ENCODE data around the gene MAPK8.

The MAPK8 gene

DNA sequence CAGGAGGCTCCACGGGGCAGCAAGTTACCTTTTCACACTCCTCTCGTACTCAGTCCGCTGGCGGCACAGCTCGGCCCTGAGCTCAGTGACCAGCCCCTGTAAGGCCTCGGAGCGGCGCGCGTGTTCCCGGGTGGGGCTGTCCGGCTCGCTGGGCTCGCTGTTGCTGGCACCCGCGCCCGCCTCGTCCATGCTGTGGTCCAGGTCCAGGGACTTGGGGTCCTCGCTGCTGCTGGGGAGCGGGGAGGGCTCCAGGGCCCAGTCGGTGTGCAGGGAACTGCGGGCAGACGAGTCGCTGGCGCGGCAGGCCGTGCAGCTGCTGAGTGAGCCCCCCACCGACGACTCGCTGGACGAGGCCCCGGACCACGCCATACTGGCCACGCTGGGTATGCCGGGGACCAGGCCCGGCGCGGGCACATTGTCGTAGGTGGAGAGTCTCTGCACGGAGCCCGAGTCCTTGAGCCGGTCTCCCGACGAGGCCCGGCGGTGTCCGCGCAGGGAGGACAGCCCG lies 143.8 kb downstream of the MAPK8 start:
- no peak for DNase-seq (ENCODE audit: low read depth)

DNA sequence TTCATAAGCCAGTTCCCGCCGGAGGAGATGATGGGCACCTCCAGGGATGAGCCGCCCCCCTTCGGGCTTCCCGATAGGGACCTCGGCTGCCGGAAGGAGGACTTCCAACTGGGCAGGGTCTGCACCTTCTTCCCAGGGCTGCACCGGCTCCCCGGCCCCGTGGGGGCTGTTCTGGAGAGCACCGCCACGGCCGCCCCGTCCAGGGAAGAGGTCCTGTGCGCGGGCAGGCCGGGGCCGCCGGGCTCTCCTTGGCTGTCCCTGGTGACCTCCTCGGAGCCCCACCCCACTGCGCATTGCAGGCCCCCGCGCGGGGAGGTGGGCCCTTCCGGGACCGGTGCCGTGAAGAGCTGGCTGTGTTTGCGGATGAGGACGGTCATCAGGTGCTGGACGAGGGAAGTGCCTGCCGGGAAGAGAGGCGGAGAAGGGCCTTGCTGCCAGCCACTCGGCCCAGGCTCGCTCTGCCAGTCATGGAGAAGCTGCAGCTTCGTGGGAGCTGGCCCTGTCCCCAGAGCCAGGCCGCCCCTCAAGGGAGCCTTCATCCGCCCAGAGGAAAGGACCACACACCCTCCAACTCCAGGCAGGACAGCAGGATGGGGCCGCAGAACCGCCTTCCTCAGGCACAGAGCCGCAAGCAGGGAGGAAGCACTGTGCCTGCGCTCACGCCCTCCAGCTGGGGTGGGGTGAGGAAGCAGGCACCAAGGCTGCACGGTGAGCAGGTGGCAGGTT lies 144.4 kb downstream of the MAPK8 start:
- DNase-seq (ENCODE audit: low read depth) = no peak

DNA sequence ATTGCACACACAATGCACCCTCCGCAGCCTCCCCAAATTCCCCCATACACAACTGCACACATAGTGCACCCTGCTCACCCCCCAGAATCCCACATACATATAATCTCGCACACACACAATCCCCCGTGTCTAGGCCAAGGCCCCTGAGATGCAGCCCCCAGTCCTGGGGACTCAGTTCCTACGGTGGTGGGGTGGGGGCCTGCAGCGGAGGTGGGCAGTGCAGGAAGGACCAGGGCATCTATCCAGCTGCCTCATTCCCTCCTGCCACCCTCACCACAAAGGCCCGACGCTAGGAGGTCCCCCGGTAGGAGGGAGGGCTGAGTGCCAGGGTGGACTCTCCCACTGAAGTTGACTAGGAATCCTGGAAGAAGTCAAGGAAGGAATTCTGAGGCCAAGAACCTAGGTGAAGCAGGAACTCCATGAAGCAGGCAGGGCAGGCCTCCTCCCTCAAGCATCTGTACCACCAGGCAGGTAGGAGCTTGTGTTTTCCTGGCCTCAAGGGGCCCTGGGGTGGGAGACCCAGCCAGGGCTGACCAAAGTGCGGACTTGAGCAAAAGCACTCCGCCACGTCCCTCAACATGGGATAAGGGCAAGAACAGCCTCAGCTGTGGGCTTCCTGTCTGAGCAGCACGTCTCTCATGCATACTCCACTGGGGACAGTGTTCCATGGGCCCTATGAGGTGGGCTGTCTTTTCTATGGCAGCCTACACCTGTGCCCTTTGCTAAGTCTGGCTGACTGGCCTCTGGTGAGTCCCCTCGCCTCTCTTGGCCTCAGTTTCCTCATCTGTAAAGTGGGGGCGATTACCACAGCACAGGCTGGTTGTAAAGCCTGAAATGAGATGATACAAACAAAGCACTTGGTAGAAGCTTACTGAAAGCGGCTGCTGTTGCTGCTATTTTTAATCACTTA lies 145.7 kb downstream of the MAPK8 start:
- DNase-seq (ENCODE audit: low read depth) = no peak

DNA sequence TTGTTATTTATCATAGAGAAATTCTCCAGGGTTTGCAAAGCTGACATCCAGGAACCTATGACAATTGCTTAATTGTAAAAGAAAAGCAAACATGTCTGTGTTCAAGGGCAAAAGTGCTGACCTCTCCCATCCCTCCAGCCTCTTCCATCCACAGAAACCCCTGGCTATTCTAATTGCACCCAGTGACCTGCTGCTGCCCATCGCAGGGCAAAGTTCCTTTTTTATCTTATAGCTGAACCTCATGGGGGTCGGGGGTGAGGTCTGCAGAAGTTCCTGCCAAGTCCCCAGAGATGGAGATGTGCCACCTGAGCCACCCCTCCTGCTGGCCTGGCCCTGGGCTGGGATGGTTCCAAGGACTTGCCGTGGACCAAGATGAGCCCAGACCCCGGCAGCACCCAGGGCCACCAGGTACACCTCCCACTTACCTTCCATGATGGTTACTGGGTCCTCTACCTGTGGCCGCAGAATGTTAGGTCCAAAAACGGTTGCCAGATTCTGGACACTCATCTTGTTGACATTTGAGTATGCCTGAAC lies 146.5 kb downstream of the MAPK8 start:
- DNase-seq (ENCODE audit: low read depth) = no peak

DNA sequence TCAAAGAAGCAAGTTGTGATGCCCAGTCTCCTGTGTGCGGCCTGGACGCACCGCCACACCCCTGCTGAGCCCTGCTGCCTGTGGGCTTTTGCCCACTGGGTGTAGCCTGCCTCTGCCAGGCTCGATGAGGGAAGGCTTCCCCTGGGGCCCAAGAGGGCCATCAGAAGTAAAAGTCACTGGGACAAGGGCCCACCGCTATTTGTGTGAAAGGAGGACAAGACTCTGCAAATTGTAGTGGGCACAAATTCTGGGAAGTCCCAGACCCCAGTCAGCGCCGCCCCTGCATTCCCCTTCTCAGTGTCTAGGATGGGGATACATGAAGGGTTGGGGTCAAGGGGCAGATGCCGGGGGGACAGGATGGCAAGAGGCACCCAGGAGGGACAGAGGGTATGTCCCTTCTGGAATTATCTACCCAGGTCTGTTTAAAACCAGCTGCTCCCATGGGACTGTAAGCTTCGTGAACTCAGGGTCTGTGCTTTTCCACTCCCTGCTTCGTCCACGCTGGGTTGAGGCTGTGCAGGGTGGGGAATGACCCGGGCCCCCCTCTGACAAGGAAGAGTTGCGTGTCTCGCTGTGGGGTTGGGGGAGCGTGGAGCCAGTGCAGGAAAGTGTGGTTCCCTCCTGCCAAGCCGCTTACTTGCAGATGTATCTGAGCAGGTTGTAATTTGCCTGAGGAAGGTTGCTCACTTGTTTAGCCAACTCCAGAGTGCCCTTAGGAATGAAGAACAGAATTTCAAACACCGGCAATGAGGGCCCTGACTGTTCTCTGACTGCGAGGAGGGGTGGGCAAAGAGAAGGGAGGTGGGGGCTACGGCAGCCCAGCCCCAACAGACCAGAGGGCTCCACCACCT lies 147.2 kb downstream of the MAPK8 start:
- DNase-seq (ENCODE audit: low read depth) = no peak

DNA sequence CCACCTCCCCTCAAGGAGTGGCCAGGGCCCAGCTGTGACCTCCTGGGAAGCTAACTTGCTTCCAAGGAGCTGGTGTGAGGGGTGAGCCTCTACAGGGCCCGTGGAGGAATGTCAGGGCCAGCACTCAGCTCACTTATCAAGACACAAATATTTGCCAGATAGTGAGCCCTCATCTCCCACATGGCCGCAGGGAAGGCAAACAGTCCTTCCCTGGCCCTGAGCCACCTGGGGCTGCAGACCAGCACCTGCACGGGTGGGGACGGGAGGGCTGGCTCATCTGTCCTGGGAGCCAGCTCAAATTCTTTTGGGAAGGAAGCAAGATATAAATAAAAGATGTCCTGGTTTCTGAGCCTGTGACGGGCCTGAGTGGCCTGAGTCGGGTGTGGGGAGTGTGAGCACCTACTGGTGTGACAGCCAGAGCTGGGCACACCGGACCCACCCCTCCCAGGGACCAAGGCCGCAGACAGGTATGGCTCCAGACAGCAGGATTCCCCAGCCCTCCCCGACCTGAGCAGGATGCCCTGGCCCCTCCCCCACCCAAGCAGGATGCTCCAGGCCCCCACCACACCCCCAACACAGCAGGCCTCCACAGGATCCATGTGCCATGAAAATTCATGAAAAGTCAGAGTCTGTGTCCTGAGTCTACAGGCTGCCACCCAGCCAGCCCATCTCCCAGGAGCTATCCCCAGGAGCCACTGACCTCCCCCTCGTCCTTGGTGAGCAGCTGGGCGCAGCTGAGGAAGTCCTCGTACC lies 148.0 kb downstream of the MAPK8 start:
- no peak for DNase-seq (ENCODE audit: low read depth)

DNA sequence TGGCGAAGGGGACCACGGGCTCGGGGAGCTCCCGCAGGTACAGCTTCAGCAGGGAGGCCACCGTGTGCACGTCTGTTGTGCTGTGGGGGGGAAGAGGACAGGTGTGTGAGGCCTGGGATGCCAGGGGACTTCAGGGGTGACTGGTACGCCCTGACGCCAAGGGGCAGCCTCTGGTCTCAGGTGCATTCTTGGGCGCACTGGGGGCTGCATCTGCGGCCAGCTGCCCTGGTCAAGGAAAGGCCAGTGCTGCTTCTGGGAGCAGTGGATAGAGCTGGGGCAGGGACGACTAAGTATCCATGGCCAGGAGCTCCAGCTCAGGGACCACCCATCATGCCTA lies 148.5 kb downstream of the MAPK8 start:
- no peak for DNase-seq (ENCODE audit: low read depth)

DNA sequence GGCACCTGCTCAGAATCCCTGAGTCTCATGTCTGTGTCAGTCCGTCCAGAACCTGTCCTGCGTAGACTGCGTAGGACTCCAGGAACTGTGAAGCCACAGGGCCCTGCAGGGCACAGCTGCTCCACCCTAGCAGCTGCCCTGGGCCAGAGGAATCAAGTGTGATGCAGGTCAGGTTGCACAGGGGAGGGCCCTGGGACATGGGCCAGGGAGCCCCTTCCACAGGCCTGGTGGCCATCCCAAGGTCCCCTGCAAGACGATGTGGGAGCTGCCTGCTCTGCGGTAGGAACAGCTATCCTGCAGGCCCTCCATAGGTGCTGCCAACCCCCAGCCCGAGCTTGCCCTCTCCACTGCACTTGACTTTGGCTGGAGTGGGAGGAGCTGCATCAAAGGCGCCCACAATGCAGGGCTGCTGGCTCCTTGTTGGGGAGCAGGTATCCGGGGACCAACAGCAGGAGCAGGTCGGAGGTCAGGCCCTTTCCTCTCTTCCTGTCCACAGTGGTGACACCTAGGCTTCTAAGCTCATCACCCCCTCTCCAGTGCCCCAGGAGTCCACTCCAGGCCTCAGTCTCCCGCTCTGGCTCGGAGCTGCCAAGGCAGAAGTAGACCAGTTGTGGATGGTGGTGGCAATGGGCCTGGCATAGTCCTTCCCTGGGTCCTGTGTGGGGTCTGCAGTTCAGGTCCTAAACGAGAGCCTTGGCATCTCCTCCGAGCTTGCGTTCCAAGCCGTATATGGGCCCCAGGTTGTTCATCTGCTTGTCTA lies 149.1 kb downstream of the MAPK8 start:
- no peak for DNase-seq (ENCODE audit: low read depth)

DNA sequence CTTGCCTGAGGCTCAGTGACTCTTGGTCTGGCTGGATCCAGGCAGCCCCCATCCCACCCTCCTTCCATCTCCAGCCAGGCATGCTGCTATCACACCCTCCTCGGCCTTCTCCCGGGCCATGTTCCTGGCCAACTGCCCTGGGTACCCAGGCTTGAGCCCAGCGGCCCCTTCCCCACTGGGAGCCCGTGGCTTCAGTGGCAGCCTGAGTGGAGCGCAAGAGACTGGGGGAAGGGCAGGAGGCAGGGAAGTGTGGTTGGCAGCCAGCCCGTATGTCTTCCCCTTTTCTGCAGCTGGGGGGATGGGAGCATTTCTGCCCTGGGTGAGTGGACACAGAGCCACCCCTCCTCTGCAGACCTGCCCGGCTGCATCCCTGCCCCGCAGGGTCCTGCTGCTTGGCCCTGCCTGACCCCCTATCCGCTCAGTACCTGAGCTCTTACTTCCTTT lies 149.9 kb downstream of the MAPK8 start:
- DNase-seq (ENCODE audit: low read depth) = no peak

DNA sequence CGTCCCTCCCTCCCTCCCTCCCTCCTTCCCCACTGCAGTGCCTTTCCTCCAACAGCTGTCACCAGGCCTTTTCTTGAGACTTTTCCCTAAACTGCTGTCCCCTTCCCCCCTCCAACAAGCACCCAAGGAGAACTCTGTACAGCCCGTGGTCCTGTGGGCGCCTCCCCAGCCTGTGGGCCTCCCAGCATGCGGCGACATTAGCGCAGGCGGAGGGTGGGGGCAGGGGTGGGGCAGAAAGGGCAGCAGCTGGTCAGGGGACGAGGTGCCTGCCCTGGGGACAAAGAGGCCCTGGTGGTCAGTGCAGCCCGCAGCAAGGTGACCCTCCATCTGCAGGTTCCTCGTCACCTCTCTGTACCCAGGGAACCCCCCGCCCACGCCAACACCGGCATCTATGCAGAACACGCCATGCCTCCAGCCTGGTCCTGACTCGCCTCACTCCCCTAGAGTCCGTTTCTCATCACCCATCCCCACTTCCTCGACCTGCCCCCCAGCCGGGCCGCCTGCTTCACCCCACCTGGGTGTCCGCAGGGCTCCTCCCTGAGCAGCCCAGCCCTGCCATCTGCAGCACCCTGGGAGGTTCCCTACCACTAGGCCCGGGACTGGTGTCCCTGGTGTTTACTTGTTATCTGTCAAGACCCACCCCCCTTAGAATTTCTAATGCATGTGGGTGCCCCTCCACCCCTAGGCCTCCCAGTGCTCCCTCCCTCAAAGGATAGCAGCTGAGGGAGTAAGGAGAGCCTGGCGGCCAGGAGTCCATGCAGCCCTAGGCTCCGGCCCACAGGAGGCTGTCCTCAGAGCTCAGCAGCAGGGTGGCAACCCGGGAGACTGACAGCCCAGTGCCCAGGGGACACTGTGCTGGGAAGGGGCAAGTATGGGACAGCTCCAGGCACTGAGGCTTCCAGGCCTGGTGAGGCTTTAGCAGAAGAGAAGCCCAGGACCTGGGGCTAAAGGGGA lies 150.6 kb downstream of the MAPK8 start:
- DNase-seq (ENCODE audit: low read depth) = no peak

DNA sequence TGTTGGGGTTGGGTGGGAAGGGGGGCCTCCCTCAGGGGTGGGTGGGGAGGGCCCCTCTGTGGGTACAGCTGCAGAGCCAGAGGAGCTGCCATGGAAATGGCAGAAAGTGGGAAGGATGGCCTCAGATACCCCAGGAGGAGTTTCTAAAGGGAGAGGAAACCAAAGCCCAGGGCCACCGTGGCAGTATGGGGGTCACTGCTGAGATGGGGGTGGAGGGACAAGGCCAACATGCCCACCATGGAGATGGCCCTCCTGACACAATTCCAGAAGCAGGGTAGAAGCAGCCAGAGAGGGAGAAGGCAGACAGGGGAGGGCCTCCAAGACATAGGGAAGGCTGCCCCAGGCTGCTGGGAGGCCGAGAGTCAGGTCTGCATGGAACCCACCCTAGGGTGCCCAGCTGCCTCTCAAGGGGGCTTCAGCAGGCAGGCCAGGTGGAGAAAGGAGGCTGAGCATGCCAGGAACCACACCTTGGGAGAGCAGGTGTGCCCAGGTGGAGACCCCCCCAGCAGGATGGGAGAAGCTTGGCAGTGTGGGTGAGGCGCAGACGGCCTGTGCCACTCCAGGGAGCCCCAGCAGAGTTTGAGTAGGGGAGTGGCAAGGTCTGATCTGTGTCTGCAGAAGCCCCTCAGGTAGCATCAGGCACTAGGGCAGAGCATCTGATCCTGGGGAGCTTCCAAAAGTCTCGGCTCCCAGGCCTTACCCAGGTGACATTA lies 151.6 kb downstream of the MAPK8 start:
- DNase-seq (ENCODE audit: low read depth) = no peak

DNA sequence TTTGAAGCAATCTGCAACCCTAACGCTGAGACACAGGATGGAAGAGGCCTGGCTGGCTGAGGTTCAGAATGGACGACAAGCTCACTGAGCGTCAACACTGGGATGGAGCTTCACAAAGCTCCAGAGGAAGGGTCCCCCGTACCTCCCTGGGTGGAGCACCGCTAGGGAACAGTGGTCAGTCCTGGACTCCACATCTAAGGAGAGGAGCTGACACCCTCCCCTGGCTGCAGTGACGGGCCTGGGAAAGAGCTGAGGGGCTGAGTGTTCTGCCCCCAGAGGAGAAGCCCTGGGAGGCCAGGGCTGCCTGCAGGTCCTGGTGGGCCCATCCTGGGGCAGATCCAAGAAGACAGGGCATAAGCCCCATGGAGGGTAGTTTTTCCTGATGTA lies 152.2 kb downstream of the MAPK8 start:
- no peak for DNase-seq (ENCODE audit: low read depth)

DNA sequence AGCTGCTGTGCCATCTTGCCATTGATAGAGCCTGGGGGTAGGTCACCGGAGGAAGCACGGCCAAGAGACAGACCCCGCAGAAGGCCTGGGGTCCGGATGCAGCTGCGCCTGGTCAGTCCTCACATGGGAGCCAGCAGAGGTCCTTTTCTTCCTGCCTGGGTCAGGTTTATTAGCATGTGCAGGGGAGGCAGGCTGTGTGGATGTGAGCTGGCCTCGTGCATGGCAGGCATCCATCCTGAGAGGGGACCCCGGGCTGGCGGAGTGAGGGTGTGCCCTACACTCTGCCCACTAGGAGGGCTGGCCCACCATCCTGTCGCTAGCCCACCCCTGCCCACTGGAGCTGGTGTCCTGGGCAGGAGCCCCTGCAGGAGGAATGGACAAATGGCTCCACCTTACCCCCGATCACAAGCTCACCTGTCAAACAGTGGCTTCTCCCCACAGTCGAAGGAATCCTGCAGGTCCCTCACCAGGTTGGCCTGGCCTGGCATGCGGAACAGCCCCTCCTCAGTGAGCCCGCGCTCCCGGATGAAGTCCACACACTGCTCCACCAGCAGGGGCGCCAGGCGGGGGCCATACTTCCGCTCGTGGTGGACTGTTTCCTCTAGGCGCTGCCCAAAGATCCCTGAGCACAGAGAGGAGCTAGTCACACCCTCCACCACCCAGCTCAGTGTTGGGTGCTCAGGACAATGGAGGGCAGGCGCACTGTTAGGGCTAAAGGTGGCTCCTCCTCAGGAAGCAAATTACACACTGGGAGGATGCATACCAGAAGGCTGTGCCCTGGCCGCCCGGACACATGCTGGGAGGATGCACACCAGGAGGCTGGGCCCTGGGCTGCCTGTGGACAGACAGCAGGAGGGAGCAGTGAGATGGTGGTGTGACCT lies 153.0 kb downstream of the MAPK8 start:
- no peak for DNase-seq (ENCODE audit: low read depth)

DNA sequence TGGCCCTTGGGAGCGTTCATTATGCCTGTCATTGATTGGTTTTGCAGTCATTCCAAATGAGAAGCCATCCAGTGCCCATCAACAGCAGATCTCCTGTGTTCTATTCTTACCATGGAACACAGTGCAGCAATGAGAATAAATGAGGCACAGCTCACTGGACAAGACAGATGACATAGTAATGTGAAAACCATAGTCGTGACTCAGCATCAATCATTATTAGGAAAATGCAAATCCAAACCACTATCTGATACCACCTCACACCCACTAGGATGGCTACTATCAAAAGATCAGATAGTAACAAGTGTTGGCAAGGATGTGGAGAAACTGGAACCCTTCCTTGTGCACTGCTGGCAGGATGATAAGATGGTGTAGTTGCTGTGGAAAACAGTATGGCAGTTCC lies 153.7 kb downstream of the MAPK8 start:
- no peak for DNase-seq (ENCODE audit: low read depth)

DNA sequence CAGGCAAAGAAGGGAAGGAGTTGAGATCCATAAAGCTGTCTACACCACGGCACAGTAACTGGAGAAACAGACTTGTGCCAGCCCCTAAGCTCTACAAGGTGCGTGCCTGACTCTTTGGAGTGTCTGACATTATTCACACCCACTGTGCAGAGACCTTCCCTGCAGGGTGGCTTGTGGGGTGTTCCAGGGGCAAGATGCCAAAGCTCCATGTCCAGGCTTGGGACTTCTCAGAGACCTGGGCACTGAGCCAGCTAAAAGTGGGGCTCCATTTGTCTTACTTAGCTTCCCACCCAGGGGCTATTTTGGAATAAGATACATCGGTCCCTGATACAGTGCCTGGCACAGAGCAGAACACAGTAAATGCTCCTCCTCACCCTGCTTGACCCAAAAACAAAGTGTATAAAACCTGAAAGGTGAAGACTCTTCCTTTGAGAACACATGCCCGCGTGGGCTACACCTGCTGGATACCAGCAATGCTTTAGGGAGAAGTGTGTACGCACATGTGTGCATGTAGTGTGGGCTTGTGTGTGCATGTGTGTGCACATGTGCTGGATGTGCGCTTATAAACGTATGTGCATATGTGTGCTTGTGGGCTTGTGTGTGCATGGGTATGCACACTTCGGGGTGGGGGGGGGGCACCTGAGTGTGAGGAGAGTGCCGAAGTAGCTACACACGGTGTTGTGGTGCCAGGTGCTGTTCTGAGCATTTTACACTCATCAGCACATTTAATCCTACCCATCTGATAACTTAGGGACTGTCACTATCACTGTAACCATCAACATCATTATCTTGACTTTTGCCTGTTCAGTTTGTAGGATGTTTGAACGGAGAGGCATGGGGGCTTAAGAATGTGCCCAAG lies 155.4 kb downstream of the MAPK8 start:
- no peak for DNase-seq (ENCODE audit: low read depth)

DNA sequence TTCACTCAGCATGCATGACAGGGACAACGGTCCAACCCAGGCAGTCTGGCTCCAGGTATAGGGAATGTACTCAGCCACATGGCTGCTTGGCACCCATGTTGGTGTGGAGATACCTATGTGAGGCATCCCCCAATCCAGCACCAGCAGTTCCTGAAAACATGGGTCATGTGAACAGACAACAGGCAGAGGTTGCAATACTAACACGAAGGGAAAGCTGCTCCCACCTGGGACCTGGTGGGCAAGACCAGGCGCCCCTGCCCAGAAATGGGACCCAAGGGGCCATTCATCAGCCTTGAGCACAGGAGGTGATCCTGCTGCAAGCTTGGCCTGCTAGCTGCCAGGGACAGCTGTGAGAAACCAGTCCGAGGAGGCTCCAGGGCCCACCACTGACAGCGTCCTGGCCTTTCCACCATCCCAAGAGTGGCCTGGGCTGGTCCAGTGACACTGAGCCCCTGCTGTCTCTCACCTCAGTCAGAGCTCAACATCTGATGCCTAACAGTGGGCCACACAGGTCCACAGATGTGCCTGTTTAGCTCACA lies 156.1 kb downstream of the MAPK8 start:
- no peak for DNase-seq (ENCODE audit: low read depth)

Data from activated T-cell treated with anti-CD3 and anti-CD28 coated beads for 1 hour (primary cell).